Liver (tissue), 3 donors: ENCODE results near the gene CHST4.

Source experiments
- ATF3 ChIP-seq: IDR thresholded peaks from 2 replicates; pipeline ENCODE4 v1.6.1; 2016; ENCODE audit warnings: antibody characterized with exemption
- CTCF ChIP-seq: fragments of 150-350 bp; IDR thresholded peaks from 2 replicates; pipeline ENCODE4 v1.5.1; 2017; ENCODE audit warnings: improper control_type of control experiment, low read depth, low read length; ENCODE audit not compliant: missing input control
- EGR1 ChIP-seq, 2 donors: IDR thresholded peaks; 2 replicates each; pipeline ENCODE4 v1.6.1; 2016 to 2018; ENCODE audit warnings: antibody characterized with exemption in 2 of 2, low read depth in 2 of 2
- FOXA1 ChIP-seq: IDR thresholded peaks from 2 replicates; pipeline ENCODE4 v1.6.1; 2016; ENCODE audit warnings: antibody characterized with exemption
- HNF4A ChIP-seq, 2 donors: conservative IDR thresholded peaks; 2 replicates each; pipeline ENCODE4 v1.6.1; 2016; ENCODE audit warnings: antibody characterized with exemption in 2 of 2, mild to moderate bottlenecking in 2 of 2
- JUND ChIP-seq, 2 donors: IDR thresholded peaks; 2 replicates each; pipeline ENCODE4 v1.6.1; 2016; ENCODE audit warnings: antibody characterized with exemption in 2 of 2
- MAX ChIP-seq: IDR thresholded peaks from 2 replicates; pipeline ENCODE4 v1.6.1; 2016; ENCODE audit warnings: antibody characterized with exemption
- RAD21 ChIP-seq, 2 donors: IDR thresholded peaks; 2 replicates each; pipeline ENCODE4 v1.6.1; 2016; ENCODE audit warnings: antibody characterized with exemption in 2 of 2, mild to moderate bottlenecking in 2 of 2
- REST ChIP-seq: IDR thresholded peaks from 2 replicates; pipeline ENCODE4 v1.6.1; 2016; ENCODE audit warnings: antibody characterized with exemption, mild to moderate bottlenecking
- SP1 ChIP-seq: IDR thresholded peaks from 2 replicates; pipeline ENCODE4 v1.6.1; 2018; ENCODE audit warnings: antibody characterized with exemption, mild to moderate bottlenecking
- TAF1 ChIP-seq: conservative IDR thresholded peaks from 2 replicates; pipeline ENCODE4 v1.6.1; 2016; ENCODE audit warnings: antibody characterized with exemption, mild to moderate bottlenecking
- YY1 ChIP-seq: IDR thresholded peaks from 2 replicates; pipeline ENCODE4 v1.6.1; 2016; ENCODE audit warnings: antibody characterized with exemption, mild to moderate bottlenecking
- TF ChIP-seq, protein P1 (sequence below): IDR thresholded peaks from 2 replicates; pipeline ENCODE4 v1.6.1; 2016; ENCODE audit warnings: antibody characterized with exemption
- donor health status: healthy.
- donor health status: healthy.

GRCh38 chr16:71515026-71515425 is 11.2 kb upstream of the CHST4 start:
- TF ChIP-seq CTCF (no peak), RAD21 (IDR thresholded peaks at IDR 0.05) (peak; percentile 20 to 28), JUND (IDR thresholded peaks at IDR 0.05) (peak; percentile 74 to 77), TAF1 (no peak), REST (peak; percentile 64), SP1 (peak; percentile 88), YY1 (peak; percentile 54), EGR1 (IDR thresholded peaks at IDR 0.05; ENCODE audit: low read depth in 2 of 2) (peak in 1 of 2 donors; percentile 48), MAX (peak; percentile 85), ATF3 (no peak), FOXA1 (no peak), HNF4A (conservative IDR thresholded peaks at IDR 0.05) (peak; percentile 91 to 92)
- TF ChIP-seq, protein P1, sequence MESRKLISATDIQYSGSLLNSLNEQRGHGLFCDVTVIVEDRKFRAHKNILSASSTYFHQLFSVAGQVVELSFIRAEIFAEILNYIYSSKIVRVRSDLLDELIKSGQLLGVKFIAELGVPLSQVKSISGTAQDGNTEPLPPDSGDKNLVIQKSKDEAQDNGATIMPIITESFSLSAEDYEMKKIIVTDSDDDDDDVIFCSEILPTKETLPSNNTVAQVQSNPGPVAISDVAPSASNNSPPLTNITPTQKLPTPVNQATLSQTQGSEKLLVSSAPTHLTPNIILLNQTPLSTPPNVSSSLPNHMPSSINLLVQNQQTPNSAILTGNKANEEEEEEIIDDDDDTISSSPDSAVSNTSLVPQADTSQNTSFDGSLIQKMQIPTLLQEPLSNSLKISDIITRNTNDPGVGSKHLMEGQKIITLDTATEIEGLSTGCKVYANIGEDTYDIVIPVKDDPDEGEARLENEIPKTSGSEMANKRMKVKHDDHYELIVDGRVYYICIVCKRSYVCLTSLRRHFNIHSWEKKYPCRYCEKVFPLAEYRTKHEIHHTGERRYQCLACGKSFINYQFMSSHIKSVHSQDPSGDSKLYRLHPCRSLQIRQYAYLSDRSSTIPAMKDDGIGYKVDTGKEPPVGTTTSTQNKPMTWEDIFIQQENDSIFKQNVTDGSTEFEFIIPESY: peak; percentile 66
